ENCODE data around the gene DCANP1.

DNA sequence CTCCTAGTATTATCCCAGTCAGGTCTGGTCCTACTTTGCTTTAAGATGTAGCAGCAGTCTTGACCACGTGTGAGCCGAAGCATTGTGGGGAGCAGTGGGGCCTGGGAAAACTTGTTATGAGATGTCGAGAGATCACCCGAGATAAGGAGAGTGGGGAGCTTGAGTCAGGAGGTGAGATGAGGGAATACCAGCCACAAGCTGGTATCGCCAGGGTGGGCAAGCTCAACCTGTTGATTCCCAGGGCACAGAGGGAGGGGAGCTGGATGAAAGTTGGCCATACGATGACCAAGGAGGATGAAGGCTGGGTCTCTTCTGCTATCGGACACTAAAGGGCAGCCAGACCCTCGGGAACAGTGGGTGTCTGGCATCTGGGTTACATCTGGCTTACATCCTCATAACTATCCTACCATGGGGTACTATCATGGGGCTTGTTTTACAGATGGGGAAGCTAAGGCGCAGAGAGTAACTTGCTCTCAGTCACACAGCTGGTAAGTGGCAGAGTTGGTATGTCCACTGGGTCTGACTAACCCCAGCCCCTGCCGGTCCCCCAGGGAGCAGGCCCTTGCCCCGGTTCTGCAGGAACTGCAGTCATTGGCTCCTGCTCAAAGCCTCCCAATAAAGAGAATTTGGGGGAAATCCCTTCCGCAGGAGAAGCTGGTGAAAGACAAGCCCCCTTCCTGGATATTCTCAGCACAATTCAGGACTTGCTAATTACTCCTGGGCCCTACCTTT, 18.4 kb upstream of the DCANP1 start:
- TF ChIP-seq, protein P1, sequence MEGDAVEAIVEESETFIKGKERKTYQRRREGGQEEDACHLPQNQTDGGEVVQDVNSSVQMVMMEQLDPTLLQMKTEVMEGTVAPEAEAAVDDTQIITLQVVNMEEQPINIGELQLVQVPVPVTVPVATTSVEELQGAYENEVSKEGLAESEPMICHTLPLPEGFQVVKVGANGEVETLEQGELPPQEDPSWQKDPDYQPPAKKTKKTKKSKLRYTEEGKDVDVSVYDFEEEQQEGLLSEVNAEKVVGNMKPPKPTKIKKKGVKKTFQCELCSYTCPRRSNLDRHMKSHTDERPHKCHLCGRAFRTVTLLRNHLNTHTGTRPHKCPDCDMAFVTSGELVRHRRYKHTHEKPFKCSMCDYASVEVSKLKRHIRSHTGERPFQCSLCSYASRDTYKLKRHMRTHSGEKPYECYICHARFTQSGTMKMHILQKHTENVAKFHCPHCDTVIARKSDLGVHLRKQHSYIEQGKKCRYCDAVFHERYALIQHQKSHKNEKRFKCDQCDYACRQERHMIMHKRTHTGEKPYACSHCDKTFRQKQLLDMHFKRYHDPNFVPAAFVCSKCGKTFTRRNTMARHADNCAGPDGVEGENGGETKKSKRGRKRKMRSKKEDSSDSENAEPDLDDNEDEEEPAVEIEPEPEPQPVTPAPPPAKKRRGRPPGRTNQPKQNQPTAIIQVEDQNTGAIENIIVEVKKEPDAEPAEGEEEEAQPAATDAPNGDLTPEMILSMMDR (IDR thresholded peaks at IDR 0.05): no peak
- no peak for TF ChIP-seq POLR2A (IDR thresholded peaks at IDR 0.05; ENCODE audit: low read depth)
- no peak for TF ChIP-seq POLR2AphosphoS5 (IDR thresholded peaks at IDR 0.05)
- TF ChIP-seq EP300 (IDR thresholded peaks at IDR 0.05): no peak

Data from esophagus muscularis mucosa (tissue), 4 donors.